Measurements from ENCODE around the gene PMEPA1.

Gene PMEPA1

GRCh38 chr20:57625978-57626377 is 83.8 kb downstream of the PMEPA1 start:
- DNase-seq (ENCODE audit: low read depth in 2 of 3, low spot score in 2 of 3) = no peak

GRCh38 chr20:57625181-57625958 is 84.4 kb downstream of the PMEPA1 start:
- DNase-seq (ENCODE audit: low read depth in 2 of 3, low spot score in 2 of 3) = no peak

DNA sequence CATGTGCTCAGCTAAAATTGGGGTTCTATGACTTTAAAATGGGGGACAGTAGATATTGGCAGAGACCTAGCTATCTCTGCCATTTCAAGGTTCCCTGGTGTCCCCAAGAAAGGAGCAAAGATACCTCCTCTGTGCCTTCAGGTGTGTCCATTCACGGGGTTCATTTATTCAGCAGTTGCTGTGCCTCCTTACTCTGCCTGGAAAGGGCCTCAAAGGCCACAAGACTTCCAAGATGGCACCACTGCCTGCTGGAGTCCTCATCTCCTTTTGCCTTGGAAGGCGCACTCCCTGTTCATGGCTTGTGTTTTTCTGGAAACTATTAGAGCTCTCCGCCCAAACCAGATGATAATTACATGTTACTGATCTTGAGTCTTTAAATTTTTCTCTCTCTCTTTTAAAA is 85.7 kb downstream of the PMEPA1 start:
- no peak for DNase-seq (ENCODE audit: low read depth in 2 of 3, low spot score in 2 of 3)

- no peak for DNase-seq (ENCODE audit: low read depth in 2 of 3, low spot score in 2 of 3)
Observed at GRCh38 chr20:57622579-57623381, 87.0 kb downstream of the PMEPA1 start.

DNA sequence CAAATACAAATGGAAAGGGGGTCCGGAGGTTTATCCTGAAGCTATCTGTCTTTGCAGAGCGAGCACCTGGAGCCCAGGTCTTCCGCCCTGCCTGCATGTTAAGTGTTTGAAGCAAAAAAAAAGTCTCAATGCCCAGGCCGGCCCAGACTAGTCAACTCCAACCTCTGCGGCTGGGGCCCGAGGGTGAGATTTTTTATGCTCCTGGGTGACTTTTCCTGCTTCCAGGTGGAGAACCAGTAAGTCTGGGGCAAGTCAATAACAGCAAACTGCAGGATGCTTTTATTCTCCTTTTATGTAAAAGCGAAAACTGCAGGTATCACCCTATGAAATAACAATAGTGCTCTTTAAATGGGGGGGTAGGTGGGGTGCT is 87.6 kb downstream of the PMEPA1 start:
- DNase-seq (ENCODE audit: low read depth in 2 of 3, low spot score in 2 of 3) = no peak

DNA sequence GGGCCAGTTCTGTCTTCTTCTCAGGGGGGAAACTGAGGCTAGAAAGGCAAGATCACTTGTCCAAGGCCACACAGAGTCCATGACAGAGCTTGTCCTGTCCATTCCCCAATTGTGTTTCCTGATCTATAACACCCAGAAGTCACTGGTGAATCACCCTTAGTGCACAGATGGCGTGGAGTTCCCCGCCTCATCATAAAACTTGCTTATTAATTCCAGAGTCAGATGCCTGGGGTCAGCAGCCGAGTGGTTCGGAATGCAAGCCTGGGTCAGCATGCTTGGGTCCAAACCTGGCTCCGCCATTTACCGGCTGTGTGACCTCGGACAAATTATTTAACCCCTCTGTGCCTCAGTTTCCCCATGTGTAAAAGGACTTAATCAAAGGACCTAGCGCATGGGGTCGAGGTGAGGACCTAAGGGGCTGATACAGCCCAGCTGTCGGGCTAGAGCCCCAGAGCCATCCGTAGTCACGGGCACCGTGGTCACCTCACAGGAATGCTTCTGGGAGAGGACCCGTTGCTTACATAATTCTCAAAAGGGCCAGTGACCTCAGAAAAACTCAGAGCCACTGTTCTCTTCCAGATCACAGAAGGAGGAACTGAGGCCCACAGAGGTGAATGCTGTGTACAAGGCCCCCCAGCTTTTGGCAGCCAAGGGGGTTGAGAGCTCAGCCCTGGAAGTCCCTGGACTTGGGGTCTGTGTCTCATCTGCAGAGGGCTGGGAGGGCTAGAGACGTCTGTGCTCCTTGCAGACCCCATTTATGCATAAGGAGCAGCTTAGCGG is 88.2 kb downstream of the PMEPA1 start:
- no peak for DNase-seq (ENCODE audit: low read depth in 2 of 3, low spot score in 2 of 3)

GRCh38 chr20:57620999-57621398 is 88.8 kb downstream of the PMEPA1 start:
- no peak for DNase-seq (ENCODE audit: low read depth in 2 of 3, low spot score in 2 of 3)

- DNase-seq (ENCODE audit: low read depth in 2 of 3, low spot score in 2 of 3) = no peak
Observed at GRCh38 chr20:57620274-57620990, 89.4 kb downstream of the PMEPA1 start, which contains the start of gene ZBP1. TSS of gene ZBP1 (minus strand) at chr20:57620426. CDS start at chr20:57620295, 131 bp downstream.

DNA sequence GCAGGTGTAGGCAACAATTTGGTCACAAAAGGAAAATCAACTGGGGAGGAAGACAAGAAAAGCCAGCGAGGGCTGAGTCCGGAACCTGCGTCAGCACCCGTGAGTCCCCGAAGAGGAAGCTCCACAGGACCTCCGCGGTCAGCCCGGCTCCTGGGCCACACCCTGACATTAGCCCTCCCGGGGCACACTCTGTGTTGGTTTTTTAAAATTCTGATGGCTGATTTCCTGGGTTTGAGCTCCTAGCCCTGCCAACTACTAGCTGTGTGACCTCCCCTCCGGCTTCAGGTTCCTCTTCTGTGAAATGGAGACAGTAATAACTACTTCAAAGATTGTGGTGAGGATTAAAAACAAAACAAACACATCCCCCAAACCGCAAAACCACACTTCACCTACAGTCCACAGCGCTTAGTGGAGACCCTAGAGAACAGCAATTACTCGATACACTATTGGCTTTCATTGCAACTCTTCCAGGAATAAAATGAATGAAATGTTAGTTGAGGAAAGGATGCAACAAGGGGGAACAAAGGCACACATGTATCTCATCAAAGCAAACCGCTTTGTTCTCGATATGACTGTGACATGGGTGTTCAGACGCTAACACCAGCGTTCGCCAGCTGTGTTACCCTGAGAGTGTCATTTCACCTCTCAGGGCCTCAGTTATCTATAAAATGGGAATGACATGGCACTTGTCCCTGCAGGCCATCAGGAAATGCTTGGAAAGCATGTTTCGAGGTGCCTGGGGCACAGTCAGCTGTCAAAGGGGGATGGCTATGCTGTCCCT is 90.6 kb downstream of the PMEPA1 start:
- peak in 1 of 3 experiments; percentile 55 for DNase-seq (ENCODE audit: low read depth in 2 of 3, low spot score in 2 of 3)

DNA sequence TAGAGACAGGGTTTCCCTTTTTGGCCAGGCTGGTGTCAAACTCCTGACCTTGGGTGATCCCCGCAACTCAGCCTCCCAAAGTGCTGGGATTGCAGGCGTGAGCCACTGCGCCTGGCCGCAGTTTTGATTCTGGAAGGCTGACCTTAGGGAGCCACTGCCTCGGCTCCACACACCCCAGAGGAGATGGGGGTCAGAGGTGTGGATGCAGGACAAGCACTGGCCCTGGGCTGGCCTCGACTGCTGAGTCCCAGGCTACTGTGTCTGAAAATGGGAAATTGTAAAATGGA is 91.1 kb downstream of the PMEPA1 start:
- DNase-seq (ENCODE audit: low read depth in 2 of 3, low spot score in 2 of 3) = no peak

- DNase-seq (ENCODE audit: low read depth in 2 of 3, low spot score in 2 of 3) = no peak
Observed at GRCh38 chr20:57618091-57618763, 91.6 kb downstream of the PMEPA1 start.

GRCh38 chr20:57617079-57617795 is 92.6 kb downstream of the PMEPA1 start:
- DNase-seq (ENCODE audit: low read depth in 2 of 3, low spot score in 2 of 3) = no peak

GRCh38 chr20:57616143-57616951 is 93.5 kb downstream of the PMEPA1 start:
- no peak for DNase-seq (ENCODE audit: low read depth in 2 of 3, low spot score in 2 of 3)

- DNase-seq (ENCODE audit: low read depth in 2 of 3, low spot score in 2 of 3) = no peak
Observed at GRCh38 chr20:57615445-57615811, 94.4 kb downstream of the PMEPA1 start.

GRCh38 chr20:57614490-57615444 is 95.0 kb downstream of the PMEPA1 start:
- no peak for DNase-seq (ENCODE audit: low read depth in 2 of 3, low spot score in 2 of 3)

GRCh38 chr20:57613481-57613921 is 96.3 kb downstream of the PMEPA1 start:
- DNase-seq (ENCODE audit: low read depth in 2 of 3, low spot score in 2 of 3) = no peak

DNA sequence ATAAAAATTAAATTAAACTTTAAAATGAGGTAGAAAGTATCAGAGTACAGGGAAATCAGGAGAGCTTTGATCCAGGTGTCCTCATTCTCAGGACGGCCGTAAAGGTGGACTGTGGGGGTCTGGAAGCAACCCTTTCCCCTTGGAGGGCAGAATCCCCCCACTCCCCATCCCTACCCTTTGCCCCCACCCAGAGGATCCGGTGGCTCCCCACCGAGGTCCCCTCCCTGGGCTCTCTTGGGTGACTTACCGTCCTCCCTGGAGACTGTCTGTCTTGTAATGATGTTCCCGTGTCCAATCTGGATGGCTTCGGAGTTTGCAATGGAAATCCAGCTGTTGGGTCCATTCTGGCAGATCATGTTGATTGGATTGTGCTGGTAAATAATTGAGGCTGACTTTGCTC is 96.9 kb downstream of the PMEPA1 start:
- DNase-seq (ENCODE audit: low read depth in 2 of 3, low spot score in 2 of 3) = no peak
